T follicular helper cell (primary cell): ENCODE results near the gene SIRT5.

Experiments used
- DNase-seq: peaks from one replicate; pipeline ENCODE4 v3.0.0-alpha.2; 2020; ENCODE audit warnings: low read depth

Gene SIRT5

GRCh38 chr6:13635948-13636658 is 61.7 kb downstream of the SIRT5 start:
- no peak for DNase-seq

GRCh38 chr6:13638014-13638413 is 63.6 kb downstream of the SIRT5 start:
- DNase-seq, result no peak

GRCh38 chr6:13638626-13639025 is 64.2 kb downstream of the SIRT5 start:
- DNase-seq, result no peak

- DNase-seq, result no peak
Observed at GRCh38 chr6:13641315-13641714, 66.9 kb downstream of the SIRT5 start.

- no peak for DNase-seq
Observed at GRCh38 chr6:13643125-13643524, 68.7 kb downstream of the SIRT5 start.

GRCh38 chr6:13648850-13649249 is 74.4 kb downstream of the SIRT5 start:
- DNase-seq, result no peak

GRCh38 chr6:13649393-13649792 is 75.0 kb downstream of the SIRT5 start:
- DNase-seq, result no peak

GRCh38 chr6:13653296-13653695 is 78.9 kb downstream of the SIRT5 start:
- no peak for DNase-seq

- no peak for DNase-seq
Observed at GRCh38 chr6:13654496-13654895, 80.1 kb downstream of the SIRT5 start.

GRCh38 chr6:13655700-13656099 is 81.3 kb downstream of the SIRT5 start:
- DNase-seq, result no peak

GRCh38 chr6:13660273-13660672 is 85.9 kb downstream of the SIRT5 start:
- DNase-seq, result no peak

GRCh38 chr6:13660893-13661292 is 86.5 kb downstream of the SIRT5 start:
- no peak for DNase-seq

GRCh38 chr6:13661647-13662046 is 87.2 kb downstream of the SIRT5 start:
- DNase-seq, result no peak

GRCh38 chr6:13662651-13663334 is 88.4 kb downstream of the SIRT5 start:
- no peak for DNase-seq

GRCh38 chr6:13663986-13664385 is 89.6 kb downstream of the SIRT5 start:
- DNase-seq, result no peak
